IPS-20b (cell line): ENCODE data around the gene VAMP4.

Experiments used
- H3K27ac ChIP-seq: one replicate; pipeline ENCODE4 v1.5.1; 2013; ENCODE audit warnings: low read length
- H3K27me3 ChIP-seq: 2 replicates; pipeline ENCODE4 v1.6.1; 2013; ENCODE audit warnings: mild to moderate bottlenecking, low read length, inconsistent platforms; ENCODE audit not compliant: insufficient read depth
- H3K36me3 ChIP-seq: 2 replicates; pipeline ENCODE4 v1.6.1; 2013; ENCODE audit warnings: low read depth, mild to moderate bottlenecking, inconsistent platforms, low read length, moderate library complexity; ENCODE audit not compliant: insufficient read depth
- H3K4me1 ChIP-seq: 2 replicates; pipeline ENCODE4 v1.6.1; 2013; ENCODE audit warnings: mild to moderate bottlenecking, control low read depth, inconsistent platforms, low read length, moderate library complexity; ENCODE audit not compliant: insufficient read depth
- H3K4me3 ChIP-seq: 2 replicates; pipeline ENCODE4 v1.5.1; 2013; ENCODE audit warnings: mild to moderate bottlenecking, low read length, inconsistent platforms
- H3K9ac ChIP-seq: 2 replicates; pipeline ENCODE4 v1.6.1; 2013; ENCODE audit warnings: low read depth, mild to moderate bottlenecking, inconsistent platforms, low read length, moderate library complexity
- H3K9me3 ChIP-seq: 2 replicates; pipeline ENCODE4 v1.6.1; 2013; ENCODE audit warnings: mild to moderate bottlenecking, low read depth, low read length, inconsistent platforms; ENCODE audit not compliant: insufficient read depth

Gene VAMP4, protein sequence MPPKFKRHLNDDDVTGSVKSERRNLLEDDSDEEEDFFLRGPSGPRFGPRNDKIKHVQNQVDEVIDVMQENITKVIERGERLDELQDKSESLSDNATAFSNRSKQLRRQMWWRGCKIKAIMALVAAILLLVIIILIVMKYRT

DNA sequence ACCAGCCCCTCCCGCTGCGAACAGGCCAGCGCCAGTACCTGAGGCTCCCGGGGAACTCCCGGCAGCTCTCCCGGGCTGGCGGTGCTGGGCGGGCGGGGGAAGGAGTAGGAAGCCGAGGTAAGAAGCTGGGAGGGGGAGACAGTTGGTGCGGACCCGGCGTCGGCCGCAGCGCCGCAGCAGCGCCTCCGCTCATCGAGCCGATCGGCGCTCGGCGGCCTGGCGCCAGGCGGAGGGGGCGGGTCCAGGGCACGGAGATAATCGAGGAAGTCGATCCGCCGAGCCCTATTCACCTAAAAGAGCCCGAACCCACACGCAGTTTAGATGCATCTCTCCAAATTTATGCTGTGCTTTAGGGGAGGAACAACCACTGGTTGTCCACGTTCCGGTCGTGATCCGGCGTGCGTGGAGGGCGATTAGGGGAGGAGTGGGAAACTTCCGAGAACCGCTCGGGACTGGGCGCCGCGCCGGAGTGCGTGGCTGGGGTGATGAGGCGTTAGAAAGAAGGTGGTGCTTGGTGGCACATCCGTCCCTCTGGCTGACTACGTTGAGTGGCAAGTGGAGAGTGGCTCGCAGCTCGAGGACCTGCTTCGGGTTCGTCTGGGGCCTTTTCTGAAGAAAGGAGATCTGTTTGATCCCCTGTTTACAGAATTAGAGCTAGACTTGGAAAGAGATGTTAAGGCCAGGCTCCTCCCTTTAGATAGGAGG, at the start of gene VAMP4:
VAMP4 (minus strand) TSS at position 194 of the 705 bp plus-strand sequence. CDS start 3,651 bp downstream, outside the sequence.
- Histone ChIP-seq H3K9ac (peak within 1 kb of the TSS; percentile 90), H3K4me1 (peaks cover 15% of the 10 kb centered on the region), H3K9me3 (no peaks in the 10 kb centered on the region), H3K4me3 (peak within 1 kb of the TSS; percentile 94), H3K36me3 (peaks cover 2% of the 10 kb centered on the region; the same call in 1 of the 2 replicates), H3K27ac (peak within 1 kb of the TSS; percentile 72), H3K27me3 (no peaks in the 10 kb centered on the region)

DNA sequence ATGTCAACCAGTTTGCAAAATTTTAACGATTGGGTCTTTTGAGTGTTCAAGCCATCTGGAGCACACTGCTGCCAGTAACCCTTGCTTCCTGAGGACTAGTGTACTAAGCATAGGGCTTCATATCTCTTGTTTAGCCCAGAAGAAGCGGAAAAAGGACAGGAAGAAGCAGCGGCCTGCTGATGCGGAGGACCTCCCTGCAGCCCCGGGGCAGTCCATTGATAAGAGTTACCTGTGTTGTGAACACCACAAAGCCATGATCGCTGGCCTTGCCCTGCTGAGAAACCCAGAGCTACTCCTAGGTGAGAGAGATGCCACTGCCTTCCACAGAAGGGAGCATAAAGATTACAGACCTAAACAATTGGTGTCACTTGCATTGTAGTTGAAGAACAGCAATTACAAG, 48.5 kb upstream of the VAMP4 start:
- no peaks in the 10 kb centered on the region for H3K9me3 ChIP-seq
- no peak overlapping the region for H3K27ac ChIP-seq
- H3K36me3 ChIP-seq = peaks cover 100% of the 10 kb centered on the region
- H3K9ac ChIP-seq = no peak overlapping the region
- H3K27me3 ChIP-seq = no peaks in the 10 kb centered on the region
- H3K4me3 ChIP-seq = no peak overlapping the region
- H3K4me1 ChIP-seq = no peaks in the 10 kb centered on the region

DNA sequence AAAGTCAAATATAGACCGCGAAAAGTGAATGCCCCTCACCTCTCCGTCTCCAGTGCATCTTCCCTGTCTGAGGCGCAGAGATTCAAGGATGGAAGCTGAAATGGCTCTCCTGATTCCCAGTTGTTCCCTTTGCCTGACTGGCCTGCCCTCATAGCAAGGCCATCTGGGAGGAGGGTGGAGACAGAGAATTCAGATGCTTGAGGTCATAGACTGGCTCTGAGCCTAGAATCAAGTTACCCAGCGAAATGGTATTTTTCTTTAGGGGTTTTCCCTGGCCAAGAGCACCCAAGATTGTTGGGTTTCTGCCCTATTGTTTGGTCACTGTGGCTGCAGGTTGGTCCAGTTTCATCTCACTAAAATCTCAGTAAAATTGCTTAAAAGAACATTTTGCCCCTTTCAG, 46.8 kb upstream of the VAMP4 start:
- H3K27ac ChIP-seq = no peak overlapping the region

DNA sequence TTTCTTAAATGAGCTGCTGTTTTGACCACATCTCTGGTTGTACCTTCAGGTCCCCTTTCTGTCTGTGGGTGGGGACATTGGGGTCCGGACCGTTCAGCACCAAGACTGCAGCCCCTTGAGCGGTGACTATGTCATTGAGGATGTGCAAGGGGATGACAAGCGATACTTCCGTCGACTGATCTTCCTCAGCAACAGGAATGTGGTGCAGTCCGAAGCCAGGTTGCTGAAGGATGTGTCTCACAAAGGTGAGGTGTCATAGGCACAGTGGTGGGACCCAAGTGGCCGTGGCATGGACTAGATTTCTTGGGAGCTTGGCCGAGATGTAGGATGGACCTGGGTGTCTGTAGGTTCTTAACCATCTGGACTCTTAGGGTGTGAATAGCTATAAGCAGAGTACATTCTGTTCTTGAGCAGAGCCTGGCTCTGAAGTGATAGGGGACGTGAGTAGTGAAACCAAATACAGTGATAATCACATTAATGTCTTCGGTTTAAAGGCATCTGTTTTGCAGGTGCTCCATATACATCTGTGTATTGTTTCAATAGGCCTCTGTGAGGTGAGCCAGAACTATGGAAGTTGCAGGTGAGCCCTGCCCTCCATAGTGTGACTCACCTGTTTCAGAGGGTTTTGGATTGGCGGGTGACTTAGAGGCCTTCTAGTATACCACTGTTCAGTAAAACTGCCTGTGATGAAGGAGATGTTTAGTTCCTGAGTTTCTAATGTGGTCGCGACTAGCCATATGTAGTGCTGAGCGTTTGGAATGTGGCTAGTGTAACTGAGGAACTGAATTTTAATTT, 46.0 kb upstream of the VAMP4 start:
- no peaks in the 10 kb centered on the region for H3K9me3 ChIP-seq
- H3K9ac ChIP-seq = no peak overlapping the region
- H3K4me1 ChIP-seq = no peaks in the 10 kb centered on the region
- no peak overlapping the region for H3K27ac ChIP-seq
- H3K4me3 ChIP-seq = no peak overlapping the region
- no peaks in the 10 kb centered on the region for H3K27me3 ChIP-seq
- H3K36me3 ChIP-seq = peaks cover 99% of the 10 kb centered on the region

More for the DNA sequence above, 46.8 kb upstream of the VAMP4 start:
- Histone ChIP-seq H3K4me3 (no peak overlapping the region), H3K9me3 (no peaks in the 10 kb centered on the region), H3K9ac (no peak overlapping the region), H3K36me3 (peaks cover 100% of the 10 kb centered on the region), H3K27me3 (no peaks in the 10 kb centered on the region), H3K4me1 (no peaks in the 10 kb centered on the region)

DNA sequence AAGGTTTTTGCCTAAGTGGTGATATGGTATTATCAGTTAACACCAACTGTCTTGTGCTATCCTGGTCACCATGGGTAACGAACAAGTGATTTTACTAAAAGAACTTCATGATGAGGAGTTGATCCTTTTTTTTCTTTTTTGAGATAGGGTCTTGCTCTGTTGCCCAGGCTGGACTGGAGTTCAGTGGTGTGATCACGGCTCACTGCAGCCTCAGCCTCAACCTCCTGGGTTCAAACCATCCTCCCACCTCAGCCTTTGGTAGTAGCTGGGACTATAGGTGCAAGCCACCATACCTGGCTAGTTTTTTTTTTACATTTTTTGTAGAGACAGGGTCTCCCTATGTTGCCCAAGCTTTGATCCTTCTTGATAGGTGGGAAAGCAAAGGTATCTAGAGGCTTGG, 44.7 kb upstream of the VAMP4 start:
- no peaks in the 10 kb centered on the region for H3K27me3 ChIP-seq
- H3K27ac ChIP-seq = no peak overlapping the region
- H3K36me3 ChIP-seq = peaks cover 86% of the 10 kb centered on the region
- no peak overlapping the region for H3K4me3 ChIP-seq
- H3K4me1 ChIP-seq = no peaks in the 10 kb centered on the region
- no peaks in the 10 kb centered on the region for H3K9me3 ChIP-seq
- no peak overlapping the region for H3K9ac ChIP-seq

DNA sequence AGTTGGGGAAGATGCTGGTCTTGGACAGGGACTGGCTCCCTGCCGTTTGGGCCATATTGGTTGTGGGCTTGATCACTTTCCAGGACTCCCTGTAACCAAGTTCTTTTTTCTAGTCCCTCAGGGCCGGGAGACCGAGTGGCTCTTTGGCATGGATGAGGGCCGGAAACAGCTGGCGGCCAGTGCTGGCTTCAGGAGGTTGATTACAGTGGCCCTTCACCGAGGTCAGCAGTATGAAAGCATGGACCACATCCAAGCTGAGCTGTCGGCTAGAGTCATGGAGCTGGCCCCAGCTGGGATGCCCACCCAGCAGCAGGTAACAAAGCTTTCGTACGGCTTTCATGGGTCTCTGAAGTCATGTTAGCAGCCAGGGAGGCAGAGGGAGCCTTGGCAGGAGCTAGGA, 43.9 kb upstream of the VAMP4 start:
- H3K36me3 ChIP-seq = peaks cover 78% of the 10 kb centered on the region
- no peak overlapping the region for H3K9ac ChIP-seq
- no peak overlapping the region for H3K4me3 ChIP-seq

DNA sequence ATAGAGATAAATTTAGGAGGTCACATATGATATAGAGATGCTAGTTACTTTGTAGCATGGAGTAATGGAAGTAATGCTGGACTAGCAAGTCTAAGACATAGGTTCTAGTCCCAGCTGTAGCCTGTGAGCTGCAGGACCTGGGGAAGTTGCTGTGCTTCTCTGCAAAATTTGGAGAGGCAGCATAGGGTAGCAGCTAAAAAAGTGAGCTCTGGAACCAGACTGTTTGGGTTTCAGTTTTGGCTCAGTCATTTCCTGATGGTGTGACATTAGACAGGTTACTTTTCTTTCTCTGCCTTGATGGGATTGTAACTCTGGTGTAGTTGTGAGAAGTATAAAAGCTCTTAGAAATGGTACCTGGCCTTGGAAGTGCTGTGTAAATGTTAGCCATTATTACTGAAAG, 42.9 kb upstream of the VAMP4 start:
- no peak overlapping the region for H3K4me3 ChIP-seq
- no peaks in the 10 kb centered on the region for H3K27me3 ChIP-seq
- H3K9ac ChIP-seq = no peak overlapping the region
- H3K4me1 ChIP-seq = no peaks in the 10 kb centered on the region
- no peak overlapping the region for H3K27ac ChIP-seq
- no peaks in the 10 kb centered on the region for H3K9me3 ChIP-seq
- peaks cover 68% of the 10 kb centered on the region for H3K36me3 ChIP-seq

More for the DNA sequence above, 43.9 kb upstream of the VAMP4 start:
- H3K27me3 ChIP-seq = no peaks in the 10 kb centered on the region
- no peaks in the 10 kb centered on the region for H3K4me1 ChIP-seq
- no peak overlapping the region for H3K27ac ChIP-seq
- H3K9me3 ChIP-seq = no peaks in the 10 kb centered on the region

DNA sequence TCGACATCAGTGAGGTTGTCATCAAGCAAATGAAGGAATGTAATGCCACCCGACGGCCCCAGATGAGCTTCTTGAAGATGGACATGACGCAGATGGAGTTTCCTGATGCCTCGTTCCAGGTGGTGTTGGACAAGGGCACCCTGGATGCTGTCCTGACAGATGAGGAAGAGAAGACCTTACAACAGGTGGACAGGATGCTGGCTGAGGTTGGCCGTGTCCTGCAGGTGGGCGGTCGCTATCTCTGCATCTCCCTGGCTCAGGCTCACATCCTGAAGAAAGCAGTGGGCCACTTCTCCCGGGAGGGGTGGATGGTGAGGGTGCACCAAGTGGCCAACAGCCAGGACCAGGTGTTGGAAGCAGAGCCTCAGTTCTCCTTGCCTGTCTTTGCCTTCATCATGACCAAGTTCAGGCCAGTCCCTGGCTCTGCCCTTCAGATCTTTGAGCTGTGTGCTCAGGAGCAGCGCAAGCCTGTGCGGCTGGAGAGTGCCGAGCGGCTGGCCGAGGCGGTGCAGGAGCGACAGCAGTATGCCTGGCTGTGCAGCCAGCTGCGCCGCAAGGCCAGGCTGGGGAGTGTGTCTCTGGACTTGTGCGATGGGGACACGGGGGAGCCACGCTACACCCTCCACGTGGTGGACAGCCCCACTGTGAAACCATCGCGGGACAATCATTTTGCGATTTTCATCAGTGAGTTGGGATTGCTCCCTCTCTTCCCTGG, 42.1 kb upstream of the VAMP4 start:
- no peak overlapping the region for H3K27ac ChIP-seq
- no peaks in the 10 kb centered on the region for H3K27me3 ChIP-seq
- H3K9me3 ChIP-seq = no peaks in the 10 kb centered on the region
- H3K4me3 ChIP-seq = no peak overlapping the region
- H3K4me1 ChIP-seq = no peaks in the 10 kb centered on the region
- no peak overlapping the region for H3K9ac ChIP-seq
- H3K36me3 ChIP-seq = peaks cover 60% of the 10 kb centered on the region

DNA sequence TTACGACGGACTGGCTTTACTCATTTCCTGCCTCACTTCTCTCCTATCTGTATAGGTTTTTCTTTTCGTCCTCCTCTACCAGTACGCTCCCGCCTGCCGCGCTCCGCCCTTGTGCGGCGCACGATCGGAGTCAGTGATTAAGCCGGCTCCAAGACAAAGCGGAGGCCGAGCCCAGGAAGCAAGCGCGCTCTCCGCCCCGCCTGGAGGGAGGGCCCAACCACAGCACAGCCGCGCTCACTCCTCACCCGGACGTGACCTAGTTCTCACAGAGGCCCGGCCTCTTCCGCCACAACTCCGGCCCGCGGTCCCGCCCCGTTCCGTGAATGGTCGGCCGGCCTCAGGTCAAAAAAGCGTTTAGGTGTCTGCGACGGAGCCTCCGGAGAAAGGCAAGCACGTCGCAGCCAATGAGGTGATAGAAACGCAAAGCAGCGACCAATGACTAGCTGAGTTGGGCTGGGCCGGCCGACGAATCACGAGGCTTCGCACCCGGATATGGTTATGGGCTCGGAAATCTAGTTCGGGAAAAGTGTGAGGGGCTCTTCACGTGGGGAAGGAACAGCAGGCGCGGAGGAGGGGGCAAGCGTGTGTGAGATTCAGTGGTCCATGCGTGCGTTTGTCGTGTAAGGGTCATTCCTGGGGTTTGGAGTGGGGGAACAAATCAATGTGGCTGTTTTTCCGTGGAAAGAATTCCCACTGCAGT, 39.5 kb upstream of the VAMP4 start, which contains the start of gene METTL13:
METTL13 (plus strand) TSS at position 485 of the 700 bp plus-strand sequence. CDS start 308 bp downstream, outside the sequence.
- H3K27ac ChIP-seq = peak within 1 kb of the TSS; percentile 84
- H3K9ac ChIP-seq = peak within 1 kb of the TSS; percentile 95
- H3K27me3 ChIP-seq = no peaks in the 10 kb centered on the region
- peak within 1 kb of the TSS; percentile 95 for H3K4me3 ChIP-seq
- H3K36me3 ChIP-seq = peaks cover 34% of the 10 kb centered on the region
- no peaks in the 10 kb centered on the region for H3K9me3 ChIP-seq
- H3K4me1 ChIP-seq = no peaks in the 10 kb centered on the region

DNA sequence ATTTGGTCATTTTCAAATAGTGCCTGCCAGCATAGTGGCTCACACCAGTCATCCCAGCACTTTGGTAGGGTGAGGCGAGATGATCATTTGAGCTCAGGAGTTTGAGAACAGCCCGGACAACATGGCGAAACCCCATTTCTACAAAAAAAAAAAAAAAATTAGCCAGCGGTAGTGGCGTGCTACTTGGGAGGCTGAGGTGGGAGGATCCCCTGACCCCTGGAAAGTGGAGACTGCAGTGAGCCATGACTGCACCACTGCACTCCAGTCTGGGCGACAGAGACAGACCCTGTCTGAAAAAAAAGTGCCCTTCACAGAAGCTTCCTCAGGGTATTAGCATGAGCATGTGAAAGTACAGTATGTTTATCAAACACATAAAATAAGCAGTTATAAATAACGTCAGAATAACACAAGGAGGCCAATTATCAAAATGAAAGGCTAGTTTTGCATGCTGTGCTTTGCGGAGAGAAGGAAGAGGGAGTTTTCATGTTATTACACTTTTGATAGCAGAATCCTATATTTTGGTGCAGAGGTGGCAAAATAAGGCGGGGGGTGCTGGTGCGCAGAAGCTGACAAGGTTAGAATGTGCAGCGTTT, 38.8 kb upstream of the VAMP4 start:
- no peaks in the 10 kb centered on the region for H3K27me3 ChIP-seq
- peaks cover 27% of the 10 kb centered on the region for H3K36me3 ChIP-seq

More for the DNA sequence above, 38.8 kb upstream of the VAMP4 start:
- peak overlapping the region; percentile 84 for H3K27ac ChIP-seq
- no peaks in the 10 kb centered on the region for H3K9me3 ChIP-seq
- H3K4me1 ChIP-seq = no peaks in the 10 kb centered on the region
- H3K4me3 ChIP-seq = peak overlapping the region; percentile 78
- peak overlapping the region; percentile 92 for H3K9ac ChIP-seq
